HG02943 (cell line): ENCODE measurements around the gene VAC14.

Source experiments
- ATAC-seq: cut with Tn5 transposase; IDR thresholded peaks from one replicate; pipeline ENCODE4 v1.9.1; 2021; ENCODE audit warnings: mild to moderate bottlenecking, low read depth, moderate library complexity; ENCODE audit not compliant: unreplicated experiment

The VAC14 gene

GRCh38 chr16:70766658-70767057 lies 34.3 kb downstream of the VAC14 start:
- no peak for ATAC-seq

DNA sequence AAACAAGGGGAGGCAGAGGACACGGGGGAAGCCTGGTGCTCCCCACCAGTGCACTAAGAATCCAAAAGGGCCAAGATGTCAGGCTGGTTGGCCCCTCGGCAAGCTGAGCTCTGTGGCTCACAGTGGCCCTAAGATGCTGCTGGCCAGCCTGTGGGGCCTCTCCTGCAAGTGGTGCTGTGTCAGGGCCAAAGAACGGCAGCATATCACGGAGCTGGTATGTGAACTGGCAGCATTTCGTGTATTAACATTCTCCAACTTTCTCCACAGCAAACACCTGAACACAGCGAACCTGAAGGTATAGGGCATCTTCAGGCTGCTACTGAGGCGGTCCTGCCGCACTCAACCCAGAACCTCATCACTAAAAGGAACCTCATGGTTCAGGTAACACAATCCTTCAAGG lies 34.8 kb downstream of the VAC14 start:
- no peak for ATAC-seq

- no peak for ATAC-seq
Measured at GRCh38 chr16:70765491-70765890, 35.5 kb downstream of the VAC14 start.

GRCh38 chr16:70764632-70765031 lies 36.3 kb downstream of the VAC14 start:
- ATAC-seq = no peak

DNA sequence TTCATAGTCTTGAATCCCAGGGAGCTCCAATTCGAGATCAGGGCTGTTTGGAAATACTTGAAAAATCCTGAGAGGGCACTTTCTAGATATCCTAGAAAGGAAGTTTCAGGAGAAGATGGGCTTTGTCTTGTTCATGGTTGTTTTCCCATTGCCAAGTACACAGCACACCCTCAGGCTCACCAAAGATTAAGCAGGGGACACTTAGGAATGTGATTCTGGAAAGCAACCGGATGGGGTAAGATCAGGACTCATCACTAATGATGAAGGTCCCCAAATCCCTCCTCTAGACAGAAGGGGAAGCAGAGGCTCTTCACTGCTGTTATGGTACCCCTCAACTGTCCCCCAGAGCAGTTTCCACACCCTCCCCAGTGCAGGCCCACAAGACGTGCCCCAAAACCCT lies 40.7 kb downstream of the VAC14 start:
- no peak for ATAC-seq

DNA sequence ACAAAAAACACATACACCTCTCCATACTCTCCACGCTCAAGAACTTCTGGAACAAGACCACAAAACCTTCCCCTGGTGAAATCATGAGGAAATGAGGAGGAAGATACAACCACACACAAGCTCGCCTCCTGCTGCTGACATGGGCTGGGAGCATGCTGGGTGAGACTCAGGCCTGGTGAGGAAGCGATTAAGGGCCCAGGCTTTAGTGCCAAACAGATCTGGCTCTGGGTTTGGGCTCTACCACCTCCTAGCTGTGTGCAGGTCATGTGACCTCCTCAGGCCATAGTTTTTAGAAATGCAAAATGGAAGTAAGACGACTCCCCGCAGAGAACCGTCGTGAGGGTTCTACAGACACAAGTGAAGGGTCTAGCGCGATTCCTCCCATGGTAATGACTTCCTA lies 41.3 kb downstream of the VAC14 start:
- ATAC-seq = no peak

DNA sequence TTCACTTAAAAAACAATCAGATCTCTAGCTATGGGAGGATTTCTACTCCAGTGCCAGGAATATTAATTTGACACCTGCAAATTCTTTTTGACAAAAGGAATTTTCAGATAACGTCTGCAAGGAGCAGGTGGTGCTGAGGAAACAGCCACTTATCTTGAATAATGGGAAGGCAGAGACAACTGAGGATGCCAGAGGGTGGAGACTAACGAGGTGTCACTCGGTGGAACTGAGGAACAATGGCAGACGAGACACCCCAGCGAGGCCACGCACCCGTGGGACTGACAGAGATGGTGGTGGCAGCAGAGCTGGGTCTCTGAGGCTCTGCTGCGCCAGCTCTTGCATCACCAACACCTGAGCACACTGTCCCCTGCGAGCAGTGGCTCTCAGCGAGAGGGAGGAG lies 42.2 kb downstream of the VAC14 start:
- ATAC-seq = no peak

DNA sequence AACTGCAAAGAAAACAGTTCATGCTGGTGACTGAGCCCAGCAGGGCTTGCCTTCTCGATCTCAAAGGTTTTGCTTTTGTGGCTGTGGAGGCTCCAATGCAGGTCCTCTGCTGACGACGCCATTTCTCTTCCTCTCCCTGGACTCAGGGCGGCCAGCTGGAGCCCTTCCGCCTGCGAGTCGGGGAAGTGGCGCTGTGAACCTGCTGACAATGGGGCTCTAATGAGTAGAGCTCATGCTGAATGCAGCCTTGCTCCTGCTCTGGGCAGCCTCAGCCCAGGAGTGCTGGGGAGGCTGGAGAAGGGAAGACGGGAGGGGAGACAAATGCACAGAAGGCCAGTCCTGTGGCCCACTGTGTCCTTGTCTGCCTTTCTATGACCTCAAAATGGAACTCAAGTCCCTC lies 43.8 kb downstream of the VAC14 start:
- no peak for ATAC-seq

- ATAC-seq = no peak
Measured at GRCh38 chr16:70756071-70756470, 44.9 kb downstream of the VAC14 start.

- no peak for ATAC-seq
Measured at GRCh38 chr16:70754851-70755600, 45.9 kb downstream of the VAC14 start.

DNA sequence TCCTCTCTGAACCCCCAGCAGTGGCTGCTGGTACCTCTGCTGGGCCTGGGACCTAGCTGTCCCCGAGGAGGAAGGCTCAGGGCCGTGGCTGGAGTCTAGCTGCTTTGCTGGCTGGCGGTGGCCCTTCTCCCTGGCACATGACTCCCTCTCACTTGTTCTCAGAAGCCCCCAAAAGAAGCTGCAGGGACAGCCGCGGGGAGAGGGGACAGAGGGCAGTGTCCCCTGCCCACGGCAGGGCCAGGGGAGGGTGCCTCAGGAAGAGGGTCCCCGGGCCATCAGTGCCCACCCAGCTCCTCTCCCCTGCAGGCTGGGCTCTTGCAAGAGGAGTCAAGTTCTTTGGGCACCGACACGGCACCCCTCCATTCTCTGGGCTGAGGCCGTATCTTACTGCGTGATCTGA lies 46.6 kb downstream of the VAC14 start:
- no peak for ATAC-seq

DNA sequence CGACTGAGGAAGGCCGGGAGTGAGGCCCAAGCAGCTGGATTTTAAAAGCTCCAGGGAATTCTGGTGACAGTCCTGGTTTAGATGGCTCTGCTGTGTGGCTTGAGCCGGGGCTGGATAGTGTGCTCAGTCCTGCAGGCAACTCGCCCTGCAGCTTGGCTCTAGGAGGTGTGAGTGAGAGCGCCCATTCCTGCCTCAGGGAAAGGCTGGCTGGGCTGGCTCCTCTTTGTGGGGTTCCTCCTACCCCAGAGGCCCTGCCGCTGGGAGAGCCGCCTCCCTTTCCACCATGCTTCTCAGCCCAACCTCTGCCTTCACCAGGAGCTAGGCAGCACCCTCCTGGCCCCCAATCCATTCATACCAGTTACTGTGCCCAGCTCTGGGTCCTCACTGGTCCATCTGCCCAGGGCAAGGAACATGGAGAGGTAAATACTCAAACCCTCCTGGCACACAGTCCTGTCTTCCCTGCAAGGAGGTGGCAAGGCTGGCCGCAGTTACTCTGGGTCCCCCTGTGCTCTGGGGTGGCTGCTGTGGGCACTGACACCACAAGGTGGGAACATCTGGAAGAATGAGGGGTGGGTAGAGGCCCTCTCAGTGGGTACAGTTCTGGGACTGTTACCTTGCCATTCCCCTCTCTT lies 47.1 kb downstream of the VAC14 start:
- ATAC-seq = no peak

GRCh38 chr16:70753228-70753627 lies 47.7 kb downstream of the VAC14 start:
- ATAC-seq = no peak

DNA sequence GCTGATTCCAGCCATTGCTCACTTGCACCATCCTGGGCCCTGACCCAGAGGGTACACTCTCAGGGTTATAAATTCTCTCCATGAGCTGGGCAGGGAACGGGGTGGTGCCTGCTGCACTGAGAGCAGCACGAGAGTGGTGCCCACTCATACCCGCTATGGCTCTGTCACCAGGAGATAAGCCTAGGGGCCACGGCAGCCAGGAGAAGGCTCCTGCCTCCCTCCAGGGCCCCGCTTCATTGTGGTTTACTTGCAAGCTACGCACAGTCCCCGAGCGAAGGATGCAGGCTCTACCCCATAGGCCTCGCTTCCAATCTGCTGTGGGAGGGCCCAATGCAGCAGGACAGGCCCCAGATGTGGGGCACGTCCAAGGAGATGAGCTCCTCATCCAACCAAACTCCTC lies 48.5 kb downstream of the VAC14 start:
- ATAC-seq = no peak

GRCh38 chr16:70751593-70751992 lies 49.4 kb downstream of the VAC14 start:
- ATAC-seq = no peak

GRCh38 chr16:70750893-70751467 lies 50.0 kb downstream of the VAC14 start:
- no peak for ATAC-seq

DNA sequence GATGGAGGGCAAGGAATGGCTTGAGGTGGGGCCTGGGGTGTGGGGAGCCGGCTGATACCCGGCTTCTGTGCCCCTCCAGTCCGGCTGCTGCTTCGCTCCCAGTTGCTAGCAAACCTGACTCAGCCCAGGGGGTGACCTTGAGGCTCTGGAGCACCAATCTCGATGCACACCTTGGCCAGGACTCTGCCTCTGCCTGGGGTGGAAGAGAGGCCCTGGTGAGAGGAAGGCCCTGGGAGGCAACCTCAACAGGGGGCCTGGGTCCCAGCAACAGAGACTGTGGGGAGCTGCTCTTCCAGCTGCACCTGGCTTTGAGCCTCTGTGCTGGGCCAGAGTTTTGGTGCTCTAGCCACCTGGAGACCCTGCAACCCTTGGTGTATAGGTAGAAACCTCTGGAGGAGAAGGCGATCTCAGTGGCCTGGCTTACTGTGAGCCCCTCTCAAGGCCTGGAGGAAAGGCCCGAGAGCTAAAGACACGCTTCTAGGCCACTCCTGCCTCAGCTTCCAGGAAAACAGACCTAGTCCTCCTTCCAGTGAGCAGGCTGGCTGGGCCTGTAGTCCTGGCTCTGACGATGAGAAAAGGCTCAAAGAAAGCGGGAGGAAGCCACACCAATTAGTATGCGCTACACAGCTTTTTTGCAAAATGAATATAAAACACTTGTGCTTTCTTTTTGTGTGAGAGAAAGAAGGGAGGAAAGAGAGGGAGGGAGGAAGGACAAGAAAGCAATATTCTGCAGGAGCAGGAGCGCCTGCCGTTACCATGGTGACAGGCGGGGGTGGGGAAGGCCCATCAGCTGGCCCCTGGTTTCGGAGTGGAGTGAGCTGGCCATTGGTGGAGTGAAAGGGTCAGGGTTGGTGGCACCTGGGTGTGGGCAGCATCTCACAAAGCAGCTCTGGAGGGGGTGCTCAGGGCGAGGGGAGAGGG lies 51.0 kb downstream of the VAC14 start:
- ATAC-seq = no peak

GRCh38 chr16:70749006-70749678 lies 51.8 kb downstream of the VAC14 start:
- ATAC-seq = no peak

DNA sequence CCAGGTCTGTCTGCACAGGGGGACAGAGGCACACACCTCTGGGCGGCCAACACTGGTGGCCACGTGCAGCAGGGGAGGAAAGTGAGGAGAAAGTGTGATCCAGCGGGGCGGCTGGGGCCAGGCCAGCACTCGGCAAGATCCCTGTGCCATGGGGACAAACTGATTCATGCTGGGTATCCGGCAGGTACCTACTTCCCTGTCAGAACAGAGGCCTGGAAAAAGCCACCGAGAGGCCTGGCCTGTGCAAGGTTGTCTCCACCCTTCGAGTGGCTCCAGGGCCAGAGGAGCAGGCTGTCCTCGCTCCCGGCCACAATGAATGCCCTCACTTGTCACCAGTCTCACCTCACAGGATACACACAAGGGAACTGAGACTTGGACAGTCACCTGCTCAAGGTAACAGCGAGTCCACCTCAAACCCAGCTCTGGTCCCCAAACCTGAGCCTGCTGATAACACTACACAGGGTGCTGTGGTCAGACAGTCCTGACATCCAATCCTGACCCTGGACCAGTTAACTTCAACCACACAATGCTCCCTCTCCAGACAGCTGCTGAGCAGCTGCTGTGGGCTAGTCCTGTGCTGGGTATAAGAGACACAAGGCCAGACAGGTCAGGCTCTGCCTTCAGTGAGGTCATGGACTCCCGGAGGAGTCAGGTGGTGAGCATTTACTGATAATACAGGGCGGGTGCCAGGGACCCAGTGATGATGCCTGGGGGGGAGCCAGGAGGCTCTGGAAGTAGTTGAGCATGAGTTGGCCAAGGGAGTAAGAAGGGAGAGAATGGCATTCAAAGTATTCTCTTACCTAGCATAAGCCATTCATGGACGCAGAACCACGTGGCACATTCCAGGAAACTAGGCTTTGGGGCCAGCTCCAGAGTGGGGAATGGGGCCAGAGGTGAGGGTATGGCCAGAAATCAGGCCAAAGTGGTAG lies 53.0 kb downstream of the VAC14 start:
- ATAC-seq = no peak
